Skin epidermis (tissue), 12 donors: ENCODE measurements around the gene AIFM2.
"Not testable (repeated sequence)": the region's sequence is repeated elsewhere in the genome, so short reads cannot be mapped to it uniquely, and the experiment has no call there.

ENCODE experiments used
- H3K27ac ChIP-seq, 21 experiments: fragments of 200-600 bp; sonication (generic) in 11 of 21; one replicate each; pipeline ENCODE4 v1.5.0; 2020; ENCODE audit warnings: mild to moderate bottlenecking in 3 of 21, inconsistent platforms in 2 of 21, moderate library complexity in 2 of 21
- H3K4me3 ChIP-seq, 7 experiments: fragments of 200-600 bp; sonication (generic) in 2 of 7; one replicate each; pipeline ENCODE4 v1.5.0; 2020; ENCODE audit warnings: inconsistent platforms in 2 of 7, mild to moderate bottlenecking in 2 of 7, moderate library complexity in 1 of 7

The AIFM2 gene

GRCh38 chr10:70125918-70126552, 6.6 kb downstream of the AIFM2 start:
- Histone ChIP-seq H3K27ac (no peak overlapping the region), H3K4me3 (no peak overlapping the region)

- no peak overlapping the region for H3K4me3 ChIP-seq
- no peak overlapping the region for H3K27ac ChIP-seq
Observed at GRCh38 chr10:70124918-70125317, 7.7 kb downstream of the AIFM2 start.

- H3K4me3 ChIP-seq: no peak overlapping the region
- no peak overlapping the region for H3K27ac ChIP-seq
Observed at GRCh38 chr10:70124415-70124814, 8.2 kb downstream of the AIFM2 start.

- Histone ChIP-seq H3K4me3 (no peak overlapping the region), H3K27ac (no peak overlapping the region)
Observed at GRCh38 chr10:70123817-70124216, 8.8 kb downstream of the AIFM2 start.

- not testable (repeated sequence) for H3K4me3 ChIP-seq, H3K27ac ChIP-seq
Observed at GRCh38 chr10:70123166-70123565, 9.5 kb downstream of the AIFM2 start.

- H3K27ac ChIP-seq: no peak overlapping the region
Observed at GRCh38 chr10:70122742-70123141, 9.9 kb downstream of the AIFM2 start.

GRCh38 chr10:70121281-70121949, 11.2 kb downstream of the AIFM2 start:
- H3K27ac ChIP-seq: no peak overlapping the region
- H3K4me3 ChIP-seq: no peak overlapping the region

More at GRCh38 chr10:70122742-70123141, 9.9 kb downstream of the AIFM2 start:
- no peak overlapping the region for H3K4me3 ChIP-seq

- H3K4me3 ChIP-seq: no peak overlapping the region
- H3K27ac ChIP-seq: no peak overlapping the region
Observed at GRCh38 chr10:70120417-70120816, 12.2 kb downstream of the AIFM2 start.

- Histone ChIP-seq H3K4me3 (no peak overlapping the region), H3K27ac (peak overlapping the region in 3 of 21 experiments; percentile 0 to 41 (median 17))
Observed at GRCh38 chr10:70119623-70120022, 13.0 kb downstream of the AIFM2 start.

- Histone ChIP-seq H3K4me3 (no peak overlapping the region), H3K27ac (no peak overlapping the region)
Observed at GRCh38 chr10:70119197-70119596, 13.4 kb downstream of the AIFM2 start.

- H3K27ac ChIP-seq: no peak overlapping the region
- H3K4me3 ChIP-seq: no peak overlapping the region
Observed at GRCh38 chr10:70118196-70118595, 14.4 kb downstream of the AIFM2 start.

GRCh38 chr10:70117646-70118045, 15.0 kb downstream of the AIFM2 start:
- Histone ChIP-seq H3K27ac (no peak overlapping the region), H3K4me3 (no peak overlapping the region)

- H3K4me3 ChIP-seq: no peak overlapping the region
- H3K27ac ChIP-seq: peak overlapping the region in 1 of 21 experiments; percentile 9
Observed at GRCh38 chr10:70115948-70116682, 16.5 kb downstream of the AIFM2 start.

GRCh38 chr10:70114902-70115301, 17.7 kb downstream of the AIFM2 start:
- no peak overlapping the region for H3K27ac ChIP-seq
- no peak overlapping the region for H3K4me3 ChIP-seq

GRCh38 chr10:70112071-70112470, 20.6 kb downstream of the AIFM2 start:
- no peak overlapping the region for H3K4me3 ChIP-seq
- no peak overlapping the region for H3K27ac ChIP-seq

- Histone ChIP-seq H3K27ac (no peak overlapping the region), H3K4me3 (no peak overlapping the region)
Observed at GRCh38 chr10:70111496-70111895, 21.1 kb downstream of the AIFM2 start.

GRCh38 chr10:70109064-70109729, 23.4 kb downstream of the AIFM2 start:
- Histone ChIP-seq H3K4me3 (no peak overlapping the region), H3K27ac (no peak overlapping the region)

GRCh38 chr10:70106958-70107791, 25.4 kb downstream of the AIFM2 start:
- peak overlapping the region in 1 of 21 experiments; percentile 7 for H3K27ac ChIP-seq
- no peak overlapping the region for H3K4me3 ChIP-seq

- H3K27ac ChIP-seq: no peak overlapping the region
- H3K4me3 ChIP-seq: no peak overlapping the region
Observed at GRCh38 chr10:70101668-70102067, 31.0 kb downstream of the AIFM2 start.
